ENCODE results near the gene CCDC80.

Gene CCDC80

DNA sequence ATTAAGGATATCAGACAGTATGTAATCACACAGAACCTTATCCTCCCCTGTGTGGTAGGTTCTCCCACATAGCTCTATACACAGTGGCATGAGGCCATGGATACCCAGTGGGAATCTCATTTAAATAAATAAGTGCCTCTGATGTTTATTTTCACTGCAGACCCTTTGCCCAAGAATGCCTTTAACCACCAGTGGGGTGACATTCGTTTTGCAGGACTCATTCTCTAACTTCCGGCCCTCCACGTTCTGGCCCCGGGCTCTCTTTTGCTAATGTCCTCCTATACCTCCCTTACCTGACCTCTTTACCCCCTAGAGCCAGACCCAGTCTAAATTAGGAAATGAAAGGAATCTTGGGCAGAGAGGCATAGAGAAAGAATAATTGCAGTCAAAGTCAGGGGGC is 8.3 kb downstream of the CCDC80 start:
- no peak for DNase-seq

DNA sequence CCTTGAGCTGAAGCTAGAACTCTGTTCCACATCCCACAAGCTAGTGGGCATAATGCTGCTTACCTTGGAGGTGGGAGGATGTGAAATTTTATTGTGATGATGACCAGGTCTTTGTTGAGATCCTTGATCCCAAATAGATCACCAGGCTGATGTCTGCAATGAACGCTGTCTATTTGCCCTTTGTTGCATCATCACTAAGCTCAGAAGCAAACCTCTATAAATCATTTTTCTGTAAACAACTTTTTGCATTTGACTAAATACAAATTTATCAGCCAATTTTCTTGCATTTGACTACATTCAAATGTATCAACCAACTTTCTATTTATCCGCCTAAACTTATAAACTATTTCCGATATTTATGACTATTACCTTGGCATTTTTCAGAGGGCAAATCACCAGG is 9.7 kb downstream of the CCDC80 start:
- no peak for DNase-seq

DNA sequence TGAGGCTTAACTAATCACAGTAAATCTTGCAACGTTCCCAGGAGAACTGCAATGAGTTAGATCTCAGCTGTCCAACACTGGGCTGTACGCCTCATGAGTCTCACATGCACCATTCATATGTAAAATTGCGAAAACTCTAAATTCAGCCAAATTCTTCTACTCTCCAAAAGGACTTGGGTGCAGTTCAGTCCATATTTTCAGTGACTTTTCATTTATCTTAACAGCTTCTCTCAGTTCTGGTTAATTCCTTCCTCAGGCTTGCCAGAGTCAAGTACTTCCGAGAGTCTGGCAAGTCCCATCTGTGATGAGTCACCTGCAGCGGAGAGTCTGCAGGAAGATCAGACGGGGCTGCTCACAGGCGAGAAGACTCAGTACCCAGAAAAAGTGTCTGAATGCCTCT is 11.5 kb downstream of the CCDC80 start:
- no peak for DNase-seq

DNA sequence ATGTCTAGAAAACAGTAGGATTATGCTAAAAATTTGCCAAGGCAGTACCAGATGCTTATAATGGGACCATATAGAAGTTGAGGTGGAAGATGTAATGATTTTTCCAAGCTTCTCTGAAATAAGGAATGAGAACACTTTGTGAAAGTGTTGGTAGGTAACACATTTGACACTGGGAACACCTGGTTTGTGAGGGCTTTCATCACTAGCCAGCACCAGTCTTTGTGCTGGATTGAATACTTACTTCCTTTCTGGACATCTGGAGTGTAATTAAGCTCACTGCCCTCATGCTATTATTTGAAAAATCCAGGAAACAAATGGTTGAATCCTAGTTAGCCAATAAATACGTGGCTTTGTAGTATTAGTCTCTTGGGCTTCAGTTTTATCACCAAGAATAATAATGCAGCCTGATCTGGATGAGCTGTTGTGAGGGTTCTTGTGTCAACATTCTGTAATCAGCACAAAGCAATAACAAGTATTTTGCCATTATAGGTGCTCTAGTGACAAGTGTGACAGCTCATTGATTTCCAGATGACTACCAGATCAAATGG is 12.9 kb downstream of the CCDC80 start:
- peak; percentile 29 for DNase-seq

DNA sequence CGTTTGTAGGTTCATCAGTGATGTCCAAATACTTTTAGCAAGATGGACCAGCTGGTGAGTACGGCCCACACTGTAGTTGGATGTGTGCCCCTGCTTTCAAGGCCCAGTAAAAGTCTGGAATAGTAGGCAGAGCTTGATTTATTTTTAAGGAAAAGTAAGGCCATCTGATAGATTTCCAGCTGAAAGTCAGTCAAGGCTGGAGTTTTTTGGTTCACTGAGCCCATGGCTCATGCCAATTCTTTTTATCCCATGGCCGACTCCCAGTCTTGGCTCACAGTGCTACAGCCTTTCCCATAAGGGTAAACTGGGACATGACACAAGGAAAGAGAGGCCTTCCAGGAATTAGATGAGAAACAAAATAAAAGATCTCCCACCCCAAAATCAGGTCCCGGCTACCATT is 13.5 kb downstream of the CCDC80 start:
- no peak for DNase-seq

DNA sequence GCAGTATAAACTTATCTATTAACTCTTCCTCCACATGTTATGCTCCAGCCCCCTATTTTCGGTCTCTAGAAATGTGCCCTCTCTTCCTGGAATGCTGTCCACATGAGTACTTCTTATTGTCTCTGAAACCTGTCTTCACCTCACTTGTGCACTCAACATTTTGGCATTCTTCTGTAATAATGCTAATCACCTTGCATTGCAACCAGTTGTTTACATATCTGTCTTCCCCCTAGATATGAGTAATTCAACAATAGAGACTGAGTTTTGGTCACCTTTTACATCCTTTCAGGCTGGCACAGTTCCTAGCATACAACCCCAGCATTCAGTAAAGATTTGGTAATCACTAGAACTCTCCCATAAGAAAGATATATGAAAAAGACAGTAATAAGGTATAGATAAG is 17.2 kb downstream of the CCDC80 start:
- no peak for DNase-seq

DNA sequence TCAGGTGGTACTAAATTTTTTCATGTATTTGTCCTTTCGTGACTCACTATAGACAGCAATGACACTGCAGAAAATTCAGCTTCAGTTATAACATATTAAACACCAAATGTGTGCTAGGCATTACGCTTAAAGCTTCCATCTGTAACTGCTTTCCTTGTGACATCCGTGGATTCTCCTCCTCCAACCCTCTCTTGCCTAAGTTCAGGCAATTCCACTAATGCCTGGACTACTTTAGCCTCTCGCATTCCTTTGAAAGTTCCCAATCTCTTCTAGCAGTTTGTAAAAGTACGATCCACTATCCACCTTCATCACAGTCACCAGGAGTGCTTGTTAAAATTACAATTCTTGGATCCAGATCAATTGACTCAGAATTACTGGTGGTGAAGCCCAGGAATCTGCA is 17.7 kb downstream of the CCDC80 start:
- DNase-seq: no peak

DNA sequence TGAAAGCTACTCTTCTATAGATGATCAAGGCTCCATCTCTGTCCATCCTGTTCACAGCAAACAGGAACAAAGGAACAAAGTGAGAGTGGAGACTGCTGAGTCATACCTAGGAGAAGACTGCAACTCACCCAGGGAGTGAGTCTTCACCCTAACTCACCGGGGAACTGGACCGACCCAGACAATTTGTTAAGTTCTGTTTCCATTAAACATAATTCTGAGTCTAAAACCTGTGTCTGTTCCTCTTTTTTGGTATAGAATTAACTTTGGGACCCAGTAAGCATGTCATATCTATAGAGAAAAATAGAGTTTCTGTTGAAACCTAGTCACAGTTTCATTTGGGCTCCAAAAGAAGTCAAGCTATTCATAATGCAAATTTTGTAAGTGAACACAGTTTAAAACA is 21.6 kb downstream of the CCDC80 start:
- no peak for DNase-seq

DNA sequence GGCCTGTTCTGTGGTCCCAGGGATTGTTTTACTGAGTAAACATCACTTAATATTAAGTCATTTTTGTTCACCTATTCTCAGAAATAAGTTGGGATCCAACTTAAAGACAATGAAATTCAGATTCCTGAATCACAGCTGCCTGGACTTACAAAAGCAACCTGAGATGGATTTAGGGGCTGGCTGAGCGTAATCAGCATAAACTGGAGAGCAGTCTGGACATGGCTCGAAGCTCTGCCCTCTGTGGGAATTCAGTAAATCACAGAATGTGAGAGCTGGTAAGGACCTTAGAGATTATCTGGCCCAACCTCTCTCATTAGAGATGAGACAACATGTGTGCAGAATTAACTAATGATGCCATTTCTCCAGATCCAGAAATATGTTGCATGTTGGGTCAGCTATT is 23.7 kb downstream of the CCDC80 start:
- DNase-seq: no peak

DNA sequence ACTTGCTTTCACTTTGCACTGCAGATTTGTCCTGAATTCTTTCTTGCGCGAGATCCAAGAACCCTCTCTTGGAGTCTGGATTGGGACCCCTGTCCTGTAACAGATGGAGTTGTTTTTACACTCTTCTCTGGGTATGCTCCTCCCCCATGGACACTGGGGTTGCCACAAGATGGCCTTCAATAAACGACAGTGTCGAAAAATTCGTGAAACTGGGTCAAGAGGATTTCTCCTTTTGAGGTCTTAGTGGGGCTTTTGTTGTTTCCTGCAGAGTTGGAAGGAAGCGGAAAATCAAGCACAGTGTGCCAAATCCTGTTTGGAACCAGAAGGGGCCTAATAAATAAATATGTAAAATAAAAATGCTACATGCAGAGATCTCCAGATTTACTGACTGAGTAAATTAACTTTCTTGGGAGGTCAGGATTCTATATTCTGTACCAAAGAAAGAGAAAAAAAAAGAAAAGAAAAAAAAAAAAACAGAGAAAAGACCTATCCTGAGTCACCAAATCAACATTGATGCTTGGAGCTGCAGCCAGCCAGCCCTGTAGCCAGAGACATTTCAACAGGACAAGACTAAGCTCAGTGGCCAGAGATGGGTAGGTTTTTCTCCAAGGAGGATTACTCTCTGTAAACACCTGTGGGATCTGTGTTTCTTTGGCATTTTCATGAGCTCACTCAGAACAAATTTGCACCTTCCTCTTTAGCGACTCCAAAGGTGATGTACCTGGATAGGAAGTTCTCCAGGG is 24.8 kb downstream of the CCDC80 start:
- DNase-seq: no peak

DNA sequence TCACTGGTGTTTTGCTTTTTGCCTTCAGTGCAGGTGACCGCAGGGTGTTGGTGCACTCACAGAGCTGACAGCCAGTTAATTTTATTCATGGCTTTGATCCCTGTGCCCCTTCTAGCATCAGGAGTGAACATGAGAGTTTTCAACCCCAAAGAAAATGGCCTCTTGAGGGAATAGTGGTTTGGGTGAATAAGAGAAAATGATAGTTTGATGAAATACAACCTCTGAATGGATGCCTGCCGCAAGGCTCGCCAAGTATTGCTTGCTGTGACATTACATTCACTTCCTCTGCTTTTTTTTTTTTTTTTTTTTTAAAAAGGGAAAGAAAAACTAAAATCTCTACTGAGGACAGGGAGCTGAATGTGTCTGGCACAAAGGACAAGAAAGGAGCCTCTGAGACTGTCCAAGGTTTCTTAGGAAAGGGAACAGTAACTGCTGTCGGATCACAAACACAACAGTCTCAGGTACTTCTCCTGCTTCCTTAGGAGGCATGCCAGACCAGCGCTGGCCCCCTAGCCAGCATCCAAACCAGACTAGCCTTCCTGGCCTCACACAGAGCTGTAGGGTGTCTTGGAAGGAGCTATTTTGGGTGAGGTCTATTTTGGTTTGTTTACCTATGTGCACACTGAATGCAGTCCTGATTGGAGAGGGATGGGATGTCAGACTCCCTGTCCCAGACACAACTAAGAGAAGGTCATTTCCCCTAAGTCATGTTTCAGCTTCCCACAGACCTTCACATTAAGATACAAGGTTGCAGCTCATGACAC is 29.0 kb downstream of the CCDC80 start:
- no peak for DNase-seq

DNA sequence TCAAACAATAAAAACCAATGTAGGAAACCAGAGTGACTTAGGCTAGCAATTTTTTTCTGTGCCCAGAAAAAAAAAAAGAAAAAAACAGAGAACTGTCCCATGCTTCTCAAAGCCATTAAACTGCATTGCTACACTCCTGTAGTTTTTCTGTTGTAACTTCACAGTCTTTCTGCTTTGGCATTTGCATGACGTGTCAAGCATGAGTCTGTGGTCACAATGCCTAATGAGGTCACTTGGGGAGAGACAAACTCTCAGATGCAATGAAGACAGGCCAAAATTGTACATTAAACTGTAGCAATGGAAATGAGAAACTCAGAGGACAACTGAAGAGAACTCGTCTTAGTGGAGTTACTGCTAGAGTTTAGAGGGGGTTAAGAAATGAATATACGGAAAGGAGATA is 30.8 kb downstream of the CCDC80 start:
- DNase-seq: no peak

DNA sequence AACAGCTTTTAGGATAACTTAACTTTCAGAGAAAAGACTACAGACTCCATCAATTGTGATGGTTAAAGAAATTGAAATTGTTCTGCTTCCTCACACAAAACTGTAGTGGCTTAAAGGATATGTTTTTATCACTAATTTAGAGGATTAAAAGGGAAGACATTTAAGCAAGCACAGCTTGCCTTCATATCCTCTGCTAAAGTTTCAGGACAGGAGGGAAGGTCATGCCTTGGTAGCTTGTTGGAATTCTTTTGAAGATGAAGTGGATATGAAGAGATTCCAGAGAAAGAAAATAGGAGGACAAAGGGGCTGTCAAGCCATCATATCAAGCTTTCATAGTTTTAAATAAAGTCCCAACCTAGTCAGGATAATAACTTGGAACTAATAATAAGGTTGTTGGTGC is 33.1 kb downstream of the CCDC80 start:
- DNase-seq: no peak

DNA sequence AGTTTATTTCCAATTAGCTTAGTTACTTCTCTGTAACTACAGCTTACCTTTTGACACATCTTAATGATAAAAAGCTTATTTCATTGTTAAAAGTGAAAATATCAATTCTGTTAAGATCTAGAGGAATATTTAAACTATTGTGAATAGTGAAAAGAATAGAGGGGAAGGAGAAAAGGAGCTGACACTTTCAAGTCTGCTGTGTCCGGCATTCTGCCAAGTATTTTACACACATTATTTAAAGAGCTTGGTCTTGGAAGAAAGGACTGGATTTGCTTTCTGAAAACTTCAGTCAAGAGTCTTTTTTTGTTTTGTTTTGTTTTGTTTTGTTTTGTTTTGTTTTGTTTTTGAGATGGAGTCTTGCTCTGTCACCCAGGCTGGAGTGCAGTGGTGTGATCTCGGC is 34.8 kb downstream of the CCDC80 start:
- DNase-seq: no peak

DNA sequence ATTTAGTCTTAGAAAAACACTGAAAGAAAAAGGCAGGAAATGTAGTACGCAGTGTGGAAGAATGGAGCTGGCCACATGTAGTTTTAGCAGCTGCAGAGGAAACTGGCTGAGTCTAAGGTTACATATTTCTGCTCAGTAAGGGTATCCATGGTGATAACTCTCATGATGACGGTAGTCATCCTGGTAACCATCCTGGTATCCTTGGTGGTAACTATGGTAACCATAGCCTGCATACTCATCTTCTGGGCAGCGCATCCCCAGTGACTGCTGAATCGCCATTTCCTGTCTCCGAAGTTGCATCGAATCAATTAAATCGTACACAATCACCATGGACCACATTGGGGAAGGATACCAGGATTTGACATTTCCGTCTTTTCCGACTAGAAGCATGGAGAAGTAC is 35.7 kb downstream of the CCDC80 start:
- no peak for DNase-seq

DNA sequence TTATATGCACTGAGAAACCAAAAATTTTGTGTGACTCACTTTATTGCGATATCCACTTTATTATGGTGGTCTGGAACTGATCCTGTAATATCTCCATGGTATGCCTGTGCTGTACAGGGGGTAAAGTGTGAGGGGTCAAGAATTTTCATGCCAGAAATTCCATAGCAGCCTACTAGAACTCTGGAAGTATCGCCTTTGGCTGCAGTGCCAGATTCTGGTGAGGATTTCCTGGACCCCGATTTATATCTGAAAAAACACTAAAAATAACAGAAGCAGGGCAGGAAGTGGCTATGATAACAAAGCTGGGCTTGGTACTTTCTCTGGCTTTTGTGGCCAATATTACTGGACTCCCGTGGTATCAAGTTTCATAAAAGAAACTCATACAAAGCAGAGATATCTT is 36.4 kb downstream of the CCDC80 start:
- no peak for DNase-seq

DNA sequence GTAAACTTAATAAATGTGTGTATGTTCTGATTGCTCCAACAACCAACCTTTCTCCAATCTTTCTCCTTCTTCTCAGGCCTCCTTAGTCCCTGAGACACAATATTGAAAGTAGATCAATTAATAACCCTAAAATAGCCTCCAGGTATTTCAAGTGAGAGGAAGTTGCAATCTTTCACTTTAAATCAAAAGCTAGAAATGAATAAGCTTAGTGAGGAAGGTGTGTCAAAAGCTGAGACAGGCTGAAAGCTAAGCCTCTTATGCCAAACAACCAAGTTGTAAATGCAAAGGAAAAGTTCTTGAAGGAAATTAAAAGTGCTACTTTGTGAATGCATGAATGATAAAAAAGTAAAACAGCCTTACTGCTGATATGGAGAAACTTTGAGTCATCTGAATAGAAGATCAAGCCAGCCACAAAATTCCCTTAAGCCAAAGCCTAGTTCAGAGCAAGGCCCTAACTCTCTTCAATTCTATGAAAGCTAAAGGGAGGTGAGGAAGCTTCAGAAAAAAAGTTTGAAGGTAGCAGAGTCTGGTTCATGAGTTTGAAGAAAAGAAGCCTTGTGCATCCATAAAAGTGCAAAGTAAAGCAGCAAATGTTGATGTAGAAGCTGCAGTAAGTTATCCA is 38.6 kb downstream of the CCDC80 start:
- no peak for DNase-seq

DNA sequence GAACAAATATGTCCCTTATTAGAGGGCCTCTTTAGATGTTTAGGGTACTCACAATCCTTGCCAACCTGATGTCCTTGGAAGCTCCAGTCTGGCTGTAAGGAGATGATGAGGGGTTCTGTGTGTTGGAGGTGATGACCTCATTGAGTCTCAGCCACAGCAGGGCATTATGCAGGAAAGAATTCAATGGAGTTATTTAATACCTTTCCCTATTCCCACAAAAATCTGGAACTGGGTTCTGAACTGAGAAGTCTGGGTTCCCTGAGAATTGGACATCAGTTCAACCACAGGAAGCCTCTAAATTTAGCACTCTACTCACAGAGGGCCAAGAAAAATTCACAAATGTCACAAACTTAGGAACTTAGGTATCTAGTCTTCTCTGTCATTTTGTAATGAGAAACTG is 42.2 kb downstream of the CCDC80 start:
- no peak for DNase-seq

DNA sequence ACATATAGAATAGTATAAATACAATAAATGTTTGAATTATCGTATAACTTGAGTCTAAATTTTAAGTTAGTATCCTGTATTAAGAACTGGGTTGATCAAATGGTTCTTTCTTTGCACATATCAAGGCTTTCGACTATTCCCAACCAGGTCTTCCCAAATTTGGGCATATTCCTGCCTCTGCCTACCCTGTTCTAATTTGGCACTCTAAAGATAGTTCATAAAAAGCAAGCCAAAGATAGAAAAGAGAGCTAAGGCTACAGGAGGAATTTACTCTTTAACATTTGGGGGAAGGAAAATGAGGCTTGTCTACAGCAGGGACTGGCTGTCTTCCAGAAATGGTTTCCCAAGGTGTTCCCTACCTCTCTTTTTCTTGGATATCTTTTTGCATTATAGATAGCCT is 43.0 kb downstream of the CCDC80 start:
- no peak for DNase-seq

DNA sequence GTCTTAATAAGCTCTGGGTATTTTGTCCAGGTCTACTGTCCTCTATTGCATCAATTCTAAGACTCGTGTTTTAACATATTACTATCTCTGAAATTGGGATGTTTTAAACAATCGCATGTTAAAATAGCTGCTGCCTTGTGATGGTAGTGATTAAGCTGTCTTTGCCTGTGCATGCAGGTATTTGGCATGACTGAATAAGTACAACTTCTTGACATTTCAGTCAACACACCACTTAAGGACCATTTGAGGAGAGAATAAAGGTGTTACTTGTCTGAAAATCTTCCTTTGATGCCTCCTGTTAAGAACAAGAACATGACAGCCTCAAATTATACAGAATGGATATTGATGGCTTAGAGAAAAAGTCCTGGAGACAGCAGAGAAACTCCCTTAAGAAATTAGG is 46.1 kb downstream of the CCDC80 start:
- DNase-seq: no peak

DNA sequence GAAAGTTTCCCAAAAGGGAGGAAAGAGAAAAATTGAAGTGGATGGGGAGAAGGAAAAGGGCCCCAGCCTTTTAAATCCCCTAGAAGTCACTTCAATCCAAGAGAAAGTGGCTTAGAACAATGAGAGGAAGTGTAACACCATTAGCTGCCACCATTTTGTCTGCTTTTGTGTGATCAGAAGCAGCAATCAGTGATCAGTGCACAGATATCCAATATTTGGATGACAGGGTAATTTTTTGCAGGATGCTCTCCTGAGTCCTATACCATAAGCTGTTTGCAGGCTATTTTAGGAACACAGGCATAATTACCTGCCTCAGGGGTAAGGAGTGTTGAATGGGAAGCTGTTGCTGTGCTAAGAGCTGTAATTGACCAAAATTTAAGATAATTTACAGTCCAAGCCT is 47.7 kb downstream of the CCDC80 start:
- no peak for DNase-seq

DNA sequence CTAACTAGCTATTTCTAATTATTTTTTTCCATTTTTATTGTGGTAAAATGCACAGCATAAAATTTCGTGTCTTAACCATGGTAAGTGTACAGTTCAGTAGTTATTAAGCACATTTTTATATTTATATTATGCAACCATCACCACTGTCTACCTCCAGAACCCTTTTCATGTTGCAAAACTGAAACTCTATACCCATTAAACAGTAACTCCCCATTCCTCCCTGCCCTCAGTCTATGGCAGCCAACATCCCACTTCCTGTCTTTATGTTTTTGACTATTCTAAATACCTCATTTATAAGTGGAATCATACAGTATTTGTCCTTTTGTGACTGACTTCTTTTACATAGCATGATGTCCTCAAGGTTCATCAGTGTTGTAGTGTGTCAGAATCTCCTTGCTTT is 53.6 kb downstream of the CCDC80 start:
- DNase-seq: no peak

DNA sequence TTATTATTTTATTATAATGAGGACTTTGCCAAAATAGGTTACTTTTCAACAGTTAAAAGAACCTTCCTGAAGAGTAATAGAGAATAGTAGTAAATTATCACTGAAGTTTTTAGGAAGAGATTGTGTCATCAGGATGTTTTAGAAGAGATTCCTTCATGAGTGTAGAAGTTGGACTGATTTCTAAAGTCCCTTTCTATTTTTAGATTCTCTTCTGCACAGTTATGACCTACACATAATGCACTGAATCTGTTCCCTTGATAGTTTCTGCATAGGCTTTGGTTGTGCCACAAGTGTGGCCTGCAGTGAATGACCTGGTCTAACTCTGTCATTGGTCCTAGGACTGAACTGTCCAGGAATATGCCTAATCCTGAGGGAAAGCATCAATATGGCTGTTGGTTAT is 55.2 kb downstream of the CCDC80 start:
- no peak for DNase-seq

DNA sequence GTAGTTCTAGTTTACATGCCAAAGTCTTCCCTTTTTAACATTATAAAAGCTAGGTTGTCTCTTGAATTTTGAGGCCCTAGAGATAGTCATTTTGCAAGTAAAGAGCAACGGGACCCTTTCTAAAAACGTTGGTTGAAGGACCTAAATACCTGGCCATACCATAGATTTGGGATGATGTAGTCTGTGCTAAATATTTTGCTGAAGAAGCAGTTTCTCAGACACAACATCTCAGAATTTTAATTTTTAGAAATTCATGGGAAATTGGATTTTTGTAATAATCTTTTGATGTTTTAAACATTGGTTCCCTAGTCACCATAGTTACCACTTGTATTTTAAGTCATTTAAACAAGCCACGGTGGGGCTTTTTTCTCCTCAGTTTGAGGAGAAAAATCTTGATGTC is 57.8 kb downstream of the CCDC80 start:
- DNase-seq: no peak

Data from NCI-H345 (cell line).